ENCODE data around the gene ADAM33. TPM values are rescaled to one million over a fixed set of nuclear protein-coding genes. Genes with fewer than 3 reads are reported as not detected.
A peak's percentile ranks its signal among the peaks of the same experiment; 100 is the strongest.

Gene ADAM33
- total RNA-seq, 1 donor from 2014 or later, result 7.0 TPM

- H3K27ac Mint-ChIP-seq, result no peak overlapping the region
- no peak for TF ChIP-seq EZH2phosphoT487 (IDR thresholded peaks at IDR 0.05)
- TF ChIP-seq, protein P1, sequence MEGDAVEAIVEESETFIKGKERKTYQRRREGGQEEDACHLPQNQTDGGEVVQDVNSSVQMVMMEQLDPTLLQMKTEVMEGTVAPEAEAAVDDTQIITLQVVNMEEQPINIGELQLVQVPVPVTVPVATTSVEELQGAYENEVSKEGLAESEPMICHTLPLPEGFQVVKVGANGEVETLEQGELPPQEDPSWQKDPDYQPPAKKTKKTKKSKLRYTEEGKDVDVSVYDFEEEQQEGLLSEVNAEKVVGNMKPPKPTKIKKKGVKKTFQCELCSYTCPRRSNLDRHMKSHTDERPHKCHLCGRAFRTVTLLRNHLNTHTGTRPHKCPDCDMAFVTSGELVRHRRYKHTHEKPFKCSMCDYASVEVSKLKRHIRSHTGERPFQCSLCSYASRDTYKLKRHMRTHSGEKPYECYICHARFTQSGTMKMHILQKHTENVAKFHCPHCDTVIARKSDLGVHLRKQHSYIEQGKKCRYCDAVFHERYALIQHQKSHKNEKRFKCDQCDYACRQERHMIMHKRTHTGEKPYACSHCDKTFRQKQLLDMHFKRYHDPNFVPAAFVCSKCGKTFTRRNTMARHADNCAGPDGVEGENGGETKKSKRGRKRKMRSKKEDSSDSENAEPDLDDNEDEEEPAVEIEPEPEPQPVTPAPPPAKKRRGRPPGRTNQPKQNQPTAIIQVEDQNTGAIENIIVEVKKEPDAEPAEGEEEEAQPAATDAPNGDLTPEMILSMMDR (IDR thresholded peaks at IDR 0.05), result no peak
- TF ChIP-seq EZH2 (IDR thresholded peaks at IDR 0.05), result no peak
- H3K27me3 Mint-ChIP-seq (ENCODE audit: insufficient read depth, low read depth), result peaks cover 22% of the 10 kb centered on the region
Measured at GRCh38 chr20:3727401-3728021, 45.7 kb upstream of the ADAM33 start.

DNA sequence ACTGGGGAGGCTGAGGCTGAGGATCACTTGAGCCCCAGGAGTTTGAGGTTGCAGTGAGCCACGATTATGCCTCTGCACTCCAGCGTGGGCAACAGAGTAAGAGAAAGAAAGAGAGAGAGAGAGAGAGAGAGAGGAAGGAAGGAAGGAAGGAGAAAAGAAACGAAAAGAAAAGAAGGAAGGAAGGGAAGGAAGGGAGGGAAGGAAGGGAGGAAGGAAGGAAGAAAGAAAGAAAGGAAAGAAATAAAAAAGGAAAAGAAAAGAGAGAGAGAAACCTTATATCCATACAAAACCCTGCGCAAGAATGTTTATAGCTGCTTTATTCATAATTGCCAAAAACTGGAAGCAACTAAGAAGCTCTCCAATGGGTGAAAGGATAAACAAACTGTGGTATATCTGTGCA is 42.5 kb upstream of the ADAM33 start:
- TF ChIP-seq, protein P1 (IDR thresholded peaks at IDR 0.05), result no peak
- TF ChIP-seq EZH2 (IDR thresholded peaks at IDR 0.05) (no peak), EZH2phosphoT487 (IDR thresholded peaks at IDR 0.05) (no peak)
- Histone ChIP-seq H3K27me3 (peaks cover 29% of the 10 kb centered on the region), H4K20me1 (ENCODE audit: low read depth) (no peaks in the 10 kb centered on the region), H3K4me2 (no peak overlapping the region), H3K79me2 (ENCODE audit: low read depth) (no peaks in the 10 kb centered on the region), H3K9me3 (ENCODE audit: low read depth) (no peaks in the 10 kb centered on the region), H3K36me3 (no peaks in the 10 kb centered on the region), H3K27ac (no peak overlapping the region), H2AFZ (replicated peaks) (no peak overlapping the region), H3K9ac (no peak overlapping the region), H3K4me1 (peaks cover 9% of the 10 kb centered on the region), H3F3A (ENCODE audit: low read depth) (no peaks in the 10 kb centered on the region), H3K4me3 (no peak overlapping the region)
- peaks cover 18% of the 10 kb centered on the region for H3K27me3 Mint-ChIP-seq (ENCODE audit: insufficient read depth, low read depth)
- H3K27ac Mint-ChIP-seq, result no peak overlapping the region
- no peaks in the 10 kb centered on the region for H3K36me3 Mint-ChIP-seq
- DNase-seq (ENCODE audit: low spot score), result no peak
- H3K4me3 Mint-ChIP-seq, result no peak overlapping the region
- H3K9me3 Mint-ChIP-seq, result no peaks in the 10 kb centered on the region
- H3K4me1 Mint-ChIP-seq, result peaks cover 9% of the 10 kb centered on the region

More at GRCh38 chr20:3727401-3728021, 45.7 kb upstream of the ADAM33 start:
- Histone ChIP-seq H3K9ac (no peak overlapping the region), H3K27ac (no peak overlapping the region), H3K36me3 (no peaks in the 10 kb centered on the region), H3K27me3 (peaks cover 44% of the 10 kb centered on the region), H3K4me2 (no peak overlapping the region), H4K20me1 (ENCODE audit: low read depth) (no peaks in the 10 kb centered on the region), H3K4me3 (no peak overlapping the region), H3F3A (ENCODE audit: low read depth) (peaks cover 8% of the 10 kb centered on the region), H2AFZ (replicated peaks) (peak overlapping the region; percentile 57), H3K4me1 (peaks cover 9% of the 10 kb centered on the region), H3K79me2 (ENCODE audit: low read depth) (no peaks in the 10 kb centered on the region), H3K9me3 (ENCODE audit: low read depth) (no peaks in the 10 kb centered on the region)
- Mint-ChIP-seq H3K9me3 (no peaks in the 10 kb centered on the region), H3K4me3 (no peak overlapping the region), H3K4me1 (peaks cover 25% of the 10 kb centered on the region), H3K36me3 (no peaks in the 10 kb centered on the region)
- no peak for DNase-seq (ENCODE audit: low spot score)

GRCh38 chr20:3723284-3723683 is 41.5 kb upstream of the ADAM33 start:
- peaks cover 9% of the 10 kb centered on the region for H3K4me1 ChIP-seq
- H3K36me3 ChIP-seq, result no peaks in the 10 kb centered on the region
- H4K20me1 ChIP-seq (ENCODE audit: low read depth), result no peaks in the 10 kb centered on the region
- peaks cover 9% of the 10 kb centered on the region for H3K4me1 Mint-ChIP-seq
- TF ChIP-seq EZH2phosphoT487 (IDR thresholded peaks at IDR 0.05), result no peak
- TF ChIP-seq EZH2 (IDR thresholded peaks at IDR 0.05), result no peak
- TF ChIP-seq, protein P1 (IDR thresholded peaks at IDR 0.05), result no peak
- H3K27ac ChIP-seq, result no peak overlapping the region
- no peak overlapping the region for H3K4me3 ChIP-seq
- no peaks in the 10 kb centered on the region for H3K79me2 ChIP-seq (ENCODE audit: low read depth)
- no peak overlapping the region for H3K4me2 ChIP-seq
- H3K9me3 Mint-ChIP-seq, result no peaks in the 10 kb centered on the region
- no peak overlapping the region for H3K4me3 Mint-ChIP-seq
- H3K36me3 Mint-ChIP-seq, result no peaks in the 10 kb centered on the region
- H3K9me3 ChIP-seq (ENCODE audit: low read depth), result no peaks in the 10 kb centered on the region
- no peaks in the 10 kb centered on the region for H3F3A ChIP-seq (ENCODE audit: low read depth)
- H3K27me3 ChIP-seq, result peaks cover 24% of the 10 kb centered on the region
- H3K27ac Mint-ChIP-seq, result no peak overlapping the region
- no peak for DNase-seq (ENCODE audit: low spot score)
- peaks cover 16% of the 10 kb centered on the region for H3K27me3 Mint-ChIP-seq (ENCODE audit: insufficient read depth, low read depth)
- no peak overlapping the region for H3K9ac ChIP-seq
- H2AFZ ChIP-seq (replicated peaks), result no peak overlapping the region
